Endodermal cell (in vitro differentiated cells): ENCODE results near the gene HEG1. TPM values are rescaled to one million over a fixed set of nuclear protein-coding genes. Genes with fewer than 3 reads are reported as not detected.

Experiments
- DNase-seq: peaks from one replicate; pipeline ENCODE4 v3.0.0-alpha.2; 2017
- H3K27ac ChIP-seq: 2 replicates; pipeline ENCODE4 v1.5.1; 2013; ENCODE audit warnings: mild to moderate bottlenecking, low read depth, low read length, moderate library complexity
- H3K27me3 ChIP-seq: 2 replicates; pipeline ENCODE4 v1.6.1; 2013; ENCODE audit warnings: mild to moderate bottlenecking, low read length, moderate library complexity; ENCODE audit not compliant: insufficient read depth, control insufficient read depth, poor library complexity, severe bottlenecking
- H3K36me3 ChIP-seq: 2 replicates; pipeline ENCODE4 v1.7.0; 2013; ENCODE audit warnings: mild to moderate bottlenecking, low read length, moderate library complexity; ENCODE audit not compliant: control insufficient read depth, insufficient read depth
- H3K4me1 ChIP-seq: one replicate; pipeline ENCODE4 v1.7.0; 2013; ENCODE audit warnings: low read length; ENCODE audit not compliant: control insufficient read depth, insufficient read depth
- H3K4me3 ChIP-seq: 2 replicates; pipeline ENCODE4 v1.5.1; 2013; ENCODE audit warnings: mild to moderate bottlenecking, low read length, moderate library complexity
- H3K9ac ChIP-seq: 2 replicates; pipeline ENCODE4 v1.6.1; 2013; ENCODE audit warnings: mild to moderate bottlenecking, low read length, moderate library complexity; ENCODE audit not compliant: poor library complexity, severe bottlenecking; ENCODE audit errors: extremely low read depth
- H3K9me3 ChIP-seq: 2 replicates; pipeline ENCODE4 v1.6.1; 2013; ENCODE audit warnings: mild to moderate bottlenecking, low read length, moderate library complexity; ENCODE audit not compliant: control insufficient read depth
- H3K27ac Mint-ChIP-seq: 2 replicates; pipeline ENCODE4 v1.8.0; 2020; ENCODE audit warnings: mixed read lengths
- H3K27me3 Mint-ChIP-seq: 2 replicates; pipeline ENCODE4 v1.8.0; 2021; ENCODE audit warnings: mild to moderate bottlenecking, mixed read lengths; ENCODE audit not compliant: insufficient read depth
- H3K36me3 Mint-ChIP-seq: 2 replicates; pipeline ENCODE4 v1.8.0; 2020; ENCODE audit warnings: low read depth, mixed read lengths
- H3K4me1 Mint-ChIP-seq: 2 replicates; pipeline ENCODE4 v1.8.0; 2020; ENCODE audit warnings: mixed read lengths
- H3K4me3 Mint-ChIP-seq: 2 replicates; pipeline ENCODE4 v1.8.0; 2020; ENCODE audit warnings: mild to moderate bottlenecking, moderate library complexity, mixed read lengths
- H3K9me3 Mint-ChIP-seq: 2 replicates; pipeline ENCODE4 v1.8.0; 2020; ENCODE audit warnings: mild to moderate bottlenecking, mixed read lengths
- WGBS, 2 experiments: methylation state at CpG; one replicate each; pipeline versions ENCODE4 v1.1.5 to v1.1.7; 2013; ENCODE audit warnings: missing lambda C conversion rate in 2 of 2, mixed read lengths in 1 of 2; ENCODE audit not compliant: insufficient coverage in 1 of 2, insufficient read length in 1 of 2; 5-methylcytosine and 5-hydroxymethylcytosine counted together
- total RNA-seq, 2 donors: library from RNA; stranded (reverse); fragmentation: NEBNext Ultra II Directional in 1 of 2; extraction: Animal tissue kit (Norgen Biotek cat#: 25700) in 1 of 2; gene quantifications; 2 replicates in 1 of 2; 3 replicates in 1 of 2; pipeline ENCODE4 v1.2.1, GENCODE V29; 2021
- TF ChIP-seq, protein P1 (sequence below): fragments of 200-600 bp; sonication (generic); conservative IDR thresholded peaks from 2 replicates; pipeline ENCODE4 v1.5.0; 2021; ENCODE audit warnings: antibody characterized with exemption, mild to moderate bottlenecking

Gene HEG1
- total RNA-seq, 2 donors from 2014 or later, result 25.5 to 27.0 TPM

DNA sequence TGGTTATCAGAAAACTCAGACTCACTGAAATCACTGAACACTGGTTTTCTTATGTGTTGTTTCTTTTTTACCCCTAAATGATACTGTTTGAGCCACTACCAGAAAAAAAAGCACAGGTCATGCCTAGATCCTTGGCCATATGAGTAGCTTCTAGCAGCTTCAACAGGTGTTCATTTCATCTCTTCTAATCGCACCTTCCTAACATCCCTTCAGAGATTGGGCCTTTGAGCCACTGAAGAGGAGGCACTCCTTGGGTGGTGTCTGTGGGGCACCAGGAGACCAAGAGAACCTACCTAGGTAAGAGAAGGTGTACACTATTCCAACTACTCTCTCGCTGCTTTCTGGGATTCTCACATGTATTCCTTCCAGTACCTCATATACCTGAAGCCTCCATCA is 2.5 kb downstream of the HEG1 start:
- no peaks in the 10 kb centered on the region for H3K9me3 Mint-ChIP-seq
- H3K27me3 Mint-ChIP-seq, result peaks cover 10% of the 10 kb centered on the region
- H3K4me1 Mint-ChIP-seq, result peaks cover 66% of the 10 kb centered on the region
- Histone ChIP-seq H3K9ac (no peak overlapping the region), H3K36me3 (peaks cover 8% of the 10 kb centered on the region), H3K4me3 (peak overlapping the region; percentile 69), H3K9me3 (no peaks in the 10 kb centered on the region), H3K27me3 (peaks cover 5% of the 10 kb centered on the region), H3K4me1 (peaks cover 16% of the 10 kb centered on the region), H3K27ac (no peak overlapping the region)
- DNase-seq, result no peak
- TF ChIP-seq, protein P1, sequence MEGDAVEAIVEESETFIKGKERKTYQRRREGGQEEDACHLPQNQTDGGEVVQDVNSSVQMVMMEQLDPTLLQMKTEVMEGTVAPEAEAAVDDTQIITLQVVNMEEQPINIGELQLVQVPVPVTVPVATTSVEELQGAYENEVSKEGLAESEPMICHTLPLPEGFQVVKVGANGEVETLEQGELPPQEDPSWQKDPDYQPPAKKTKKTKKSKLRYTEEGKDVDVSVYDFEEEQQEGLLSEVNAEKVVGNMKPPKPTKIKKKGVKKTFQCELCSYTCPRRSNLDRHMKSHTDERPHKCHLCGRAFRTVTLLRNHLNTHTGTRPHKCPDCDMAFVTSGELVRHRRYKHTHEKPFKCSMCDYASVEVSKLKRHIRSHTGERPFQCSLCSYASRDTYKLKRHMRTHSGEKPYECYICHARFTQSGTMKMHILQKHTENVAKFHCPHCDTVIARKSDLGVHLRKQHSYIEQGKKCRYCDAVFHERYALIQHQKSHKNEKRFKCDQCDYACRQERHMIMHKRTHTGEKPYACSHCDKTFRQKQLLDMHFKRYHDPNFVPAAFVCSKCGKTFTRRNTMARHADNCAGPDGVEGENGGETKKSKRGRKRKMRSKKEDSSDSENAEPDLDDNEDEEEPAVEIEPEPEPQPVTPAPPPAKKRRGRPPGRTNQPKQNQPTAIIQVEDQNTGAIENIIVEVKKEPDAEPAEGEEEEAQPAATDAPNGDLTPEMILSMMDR, result no peak
- 95% methylated on average over 2 of the region's 2 CpGs; no CpG with 5 or more reads in 1 of the 2 experiments for WGBS, 2 experiments
- no peak overlapping the region for H3K27ac Mint-ChIP-seq
- H3K4me3 Mint-ChIP-seq, result peak overlapping the region; percentile 78
- H3K36me3 Mint-ChIP-seq, result peaks cover 12% of the 10 kb centered on the region

- peaks cover 10% of the 10 kb centered on the region for H3K27me3 Mint-ChIP-seq
- H3K4me1 Mint-ChIP-seq, result peaks cover 61% of the 10 kb centered on the region
- Histone ChIP-seq H3K27me3 (peaks cover 5% of the 10 kb centered on the region), H3K27ac (peak overlapping the region; percentile 0), H3K9ac (peak overlapping the region; percentile 32), H3K9me3 (no peaks in the 10 kb centered on the region), H3K36me3 (peaks cover 13% of the 10 kb centered on the region), H3K4me3 (peak overlapping the region; percentile 69), H3K4me1 (peaks cover 16% of the 10 kb centered on the region)
- H3K27ac Mint-ChIP-seq, result peak overlapping the region; percentile 67
- DNase-seq, result peak; percentile 82
- no peaks in the 10 kb centered on the region for H3K9me3 Mint-ChIP-seq
- H3K36me3 Mint-ChIP-seq, result peaks cover 13% of the 10 kb centered on the region
- WGBS, 2 experiments, result 31 to 36% methylated on average over 6 to 8 of the region's 8 CpGs
- peak overlapping the region; percentile 35 for H3K4me3 Mint-ChIP-seq
- TF ChIP-seq, protein P1, result no peak
These were observed 3.0 kb downstream of the HEG1 start for GRCh38 chr3:125052624-125053303.

- TF ChIP-seq, protein P1, result no peak
- Histone ChIP-seq H3K9ac (peak overlapping the region; percentile 32), H3K27me3 (peaks cover 5% of the 10 kb centered on the region), H3K36me3 (peaks cover 14% of the 10 kb centered on the region), H3K9me3 (no peaks in the 10 kb centered on the region), H3K4me1 (peaks cover 16% of the 10 kb centered on the region), H3K27ac (peak overlapping the region; percentile 0), H3K4me3 (peak overlapping the region; percentile 69)
- 11 to 12% methylated on average over 8 to 14 of the region's 14 CpGs for WGBS, 2 experiments
- Mint-ChIP-seq H3K27me3 (peaks cover 5% of the 10 kb centered on the region), H3K36me3 (peaks cover 16% of the 10 kb centered on the region), H3K27ac (peak overlapping the region; percentile 67), H3K9me3 (no peaks in the 10 kb centered on the region), H3K4me3 (peak overlapping the region; percentile 35), H3K4me1 (peaks cover 56% of the 10 kb centered on the region)
- peak; percentile 90 for DNase-seq
These were observed 3.8 kb downstream of the HEG1 start for GRCh38 chr3:125051715-125052581.
